Neural cell (in vitro differentiated cells): ENCODE results near the gene DEDD.

Source experiments
- EP300 ChIP-seq: fragments of 450-650 bp; conservative IDR thresholded peaks from 2 replicates; pipeline ENCODE4 v1.6.1; 2014; ENCODE audit warnings: antibody characterized with exemption, mild to moderate bottlenecking, moderate library complexity; ENCODE audit not compliant: poor library complexity, severe bottlenecking
- MXI1 ChIP-seq: fragments of 450-650 bp; conservative IDR thresholded peaks from 2 replicates; pipeline ENCODE4 v1.6.1; 2014; ENCODE audit warnings: antibody characterized with exemption, mild to moderate bottlenecking; ENCODE audit not compliant: poor library complexity, severe bottlenecking
- TF ChIP-seq, protein P1 (sequence below): fragments of 450-650 bp; IDR thresholded peaks from 2 replicates; pipeline ENCODE4 v1.5.1; 2014; ENCODE audit warnings: antibody characterized with exemption, mild to moderate bottlenecking, moderate library complexity; ENCODE audit not compliant: poor library complexity, severe bottlenecking

DNA sequence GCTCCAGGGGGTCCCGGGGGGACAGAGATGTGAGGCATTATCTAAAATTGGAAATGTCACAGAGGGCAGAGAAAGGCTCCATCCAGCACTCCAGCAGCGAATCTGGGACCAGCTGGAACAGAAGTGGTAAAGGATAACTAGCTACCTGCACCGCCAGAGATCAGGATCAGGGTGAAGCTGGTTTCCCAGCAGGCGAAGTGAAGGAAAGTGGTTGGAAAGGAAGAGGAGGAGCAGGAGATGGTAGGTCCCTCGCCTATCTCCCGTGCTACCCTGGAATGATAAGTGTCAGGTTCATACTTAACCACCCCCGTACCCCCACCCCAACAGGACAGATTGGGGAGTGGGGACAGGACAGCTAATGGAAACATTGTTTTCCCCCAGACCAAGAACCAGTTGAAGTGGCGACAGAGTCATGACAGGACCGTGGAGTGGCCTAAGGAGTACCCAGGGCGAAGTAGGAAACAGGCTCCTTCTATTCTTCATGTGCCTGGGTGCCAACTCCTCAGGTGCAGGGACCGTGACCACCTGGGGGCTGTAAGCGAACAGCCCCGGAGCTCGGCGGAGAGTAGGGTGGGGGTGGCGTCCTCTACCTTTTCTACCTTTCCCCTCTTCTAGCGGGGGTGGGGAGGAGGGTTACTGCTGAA lies 44.1 kb upstream of the DEDD start:
- no peak for TF ChIP-seq EP300
- TF ChIP-seq, protein P1, sequence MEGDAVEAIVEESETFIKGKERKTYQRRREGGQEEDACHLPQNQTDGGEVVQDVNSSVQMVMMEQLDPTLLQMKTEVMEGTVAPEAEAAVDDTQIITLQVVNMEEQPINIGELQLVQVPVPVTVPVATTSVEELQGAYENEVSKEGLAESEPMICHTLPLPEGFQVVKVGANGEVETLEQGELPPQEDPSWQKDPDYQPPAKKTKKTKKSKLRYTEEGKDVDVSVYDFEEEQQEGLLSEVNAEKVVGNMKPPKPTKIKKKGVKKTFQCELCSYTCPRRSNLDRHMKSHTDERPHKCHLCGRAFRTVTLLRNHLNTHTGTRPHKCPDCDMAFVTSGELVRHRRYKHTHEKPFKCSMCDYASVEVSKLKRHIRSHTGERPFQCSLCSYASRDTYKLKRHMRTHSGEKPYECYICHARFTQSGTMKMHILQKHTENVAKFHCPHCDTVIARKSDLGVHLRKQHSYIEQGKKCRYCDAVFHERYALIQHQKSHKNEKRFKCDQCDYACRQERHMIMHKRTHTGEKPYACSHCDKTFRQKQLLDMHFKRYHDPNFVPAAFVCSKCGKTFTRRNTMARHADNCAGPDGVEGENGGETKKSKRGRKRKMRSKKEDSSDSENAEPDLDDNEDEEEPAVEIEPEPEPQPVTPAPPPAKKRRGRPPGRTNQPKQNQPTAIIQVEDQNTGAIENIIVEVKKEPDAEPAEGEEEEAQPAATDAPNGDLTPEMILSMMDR, result no peak
- TF ChIP-seq MXI1, result no peak
